ENCODE results near the gene CD99. TPM values are rescaled to one million over a fixed set of nuclear protein-coding genes. Genes with fewer than 3 reads are reported as not detected.

CD99 gene
- total RNA-seq, 1 experiment from 2014 or later, result 92.1 TPM

- Histone ChIP-seq H3K4ac (ENCODE audit: low read depth, low read length) (no peak overlapping the region), H3T11ph (ENCODE audit: low read length) (no peak overlapping the region), H3K27me3 (ENCODE audit: insufficient read depth, low read length) (no peaks in the 10 kb centered on the region), H4K5ac (ENCODE audit: insufficient read length, low read depth, low read length) (no peak overlapping the region), H3K9me3 (ENCODE audit: control insufficient read depth, low read depth, low read length) (no peaks in the 10 kb centered on the region), H2BK5ac (ENCODE audit: insufficient read length, low read length) (no peak overlapping the region), H2BK12ac (ENCODE audit: insufficient read length, low read depth, low read length) (no peak overlapping the region), H4K8ac (replicated peaks; ENCODE audit: insufficient read length, low read depth, low read length) (no peak overlapping the region), H4K20me1 (ENCODE audit: control insufficient read depth, insufficient read depth, insufficient read length) (no peaks in the 10 kb centered on the region), H2BK120ac (ENCODE audit: low read depth, low read length, poor library complexity, severe bottlenecking) (no peak overlapping the region), H3K18ac (ENCODE audit: insufficient read length, low read depth, low read length) (no peak overlapping the region), H3K56ac (ENCODE audit: insufficient read length, low read depth, low read length) (no peak overlapping the region), H3K23ac (ENCODE audit: insufficient read length, low read depth, low read length) (no peak overlapping the region), H3K79me1 (ENCODE audit: insufficient read depth, low read depth, low read length, poor library complexity, severe bottlenecking) (no peaks in the 10 kb centered on the region), H4K91ac (ENCODE audit: insufficient read length, low read depth, low read length) (no peak overlapping the region), H3K23me2 (ENCODE audit: insufficient read length, low read depth, low read length, poor library complexity, severe bottlenecking) (no peaks in the 10 kb centered on the region), H2BK20ac (ENCODE audit: low read depth, low read length, poor library complexity, severe bottlenecking) (no peak overlapping the region), H3K4me1 (ENCODE audit: insufficient read depth, low read length) (peaks cover 8% of the 10 kb centered on the region), H3K79me2 (ENCODE audit: insufficient read depth, low read length) (no peaks in the 10 kb centered on the region), H3K27ac (ENCODE audit: insufficient read length, low read depth, low read length) (no peak overlapping the region), H2AK5ac (ENCODE audit: insufficient read length, low read length) (no peak overlapping the region), H3K14ac (ENCODE audit: insufficient read depth, low read length) (no peak overlapping the region), H2AFZ (ENCODE audit: low read length) (no peak overlapping the region), H3K4me2 (ENCODE audit: insufficient read depth, insufficient read length, low read length) (no peak overlapping the region), H3K9ac (ENCODE audit: extremely low read depth, insufficient read length, low read length) (no peak overlapping the region), H2BK15ac (ENCODE audit: low read depth, low read length) (no peak overlapping the region)
- no peak for DNase-seq
- Mint-ChIP-seq H3K9me3 (no peaks in the 10 kb centered on the region; a peak in 1 of 5 replicates), H3K4me3 (no peak overlapping the region), H3K36me3 (ENCODE audit: insufficient read depth in 1 of 3, low read depth in 3 of 3) (peaks cover 0 to 2% (median 0%) of the 10 kb centered on the region in 3 experiments; a peak in 1 of 7 replicates), H3K4me1 (peaks cover 42 to 45% of the 10 kb centered on the region in 2 experiments), H3K27me3 (ENCODE audit: low read depth) (no peaks in the 10 kb centered on the region; the same call in 1 of the 2 replicates), H3K27ac (no peak overlapping the region)
- no CpG with 5 or more reads among the region's 4 CpGs for WGBS (ENCODE audit: extremely low coverage, insufficient read length, low lambda C conversion rate)
- no peak for TF ChIP-seq CTCF (conservative IDR thresholded peaks at IDR 0.05)
Observed at GRCh38 chrX:2788980-2789379, 97.9 kb downstream of the CD99 start.
